Activated CD4-positive, alpha-beta T cell treated with anti-CD3 and anti-CD28 coated beads, Interleukin-2, amount 10 ng/mL, durations not matched to agents 24 days and 14 days (primary cell): Measurements from ENCODE around the gene FGFR3. TPM values are rescaled to one million over a fixed set of nuclear protein-coding genes. Genes with fewer than 3 reads are reported as not detected.

Experiments used
- DNase-seq: peaks from one replicate; pipeline ENCODE4 v3.0.0; 2022
- H3K27ac Mint-ChIP-seq: one replicate; pipeline ENCODE4 v1.8.0; 2022; ENCODE audit warnings: mild to moderate bottlenecking, mixed read lengths
- H3K27me3 Mint-ChIP-seq: one replicate; pipeline ENCODE4 v1.8.0; 2022; ENCODE audit warnings: mixed read lengths
- H3K36me3 Mint-ChIP-seq: one replicate; pipeline ENCODE4 v1.8.0; 2022; ENCODE audit warnings: low read depth, mild to moderate bottlenecking, mixed read lengths
- H3K4me1 Mint-ChIP-seq: one replicate; pipeline ENCODE4 v1.8.0; 2021; ENCODE audit warnings: mixed read lengths
- H3K4me3 Mint-ChIP-seq: one replicate; pipeline ENCODE4 v1.8.0; 2022; ENCODE audit warnings: mild to moderate bottlenecking, moderate library complexity, mixed read lengths
- H3K9me3 Mint-ChIP-seq: one replicate; pipeline ENCODE4 v1.8.0; 2021; ENCODE audit warnings: mixed read lengths
- intact Hi-C: fragments of 100-400 bp; cut with micrococcal nuclease; formaldehyde crosslinking; loops from one replicate; pipeline ENCODE4 v1.15.1; 2023
- total RNA-seq: library from RNA; stranded (reverse); gene quantifications from 2 replicates; pipeline ENCODE4 v1.2.3, GENCODE V29; 2022

The FGFR3 gene
- total RNA-seq, 1 donor from 2014 or later, result 0.30 TPM

DNA sequence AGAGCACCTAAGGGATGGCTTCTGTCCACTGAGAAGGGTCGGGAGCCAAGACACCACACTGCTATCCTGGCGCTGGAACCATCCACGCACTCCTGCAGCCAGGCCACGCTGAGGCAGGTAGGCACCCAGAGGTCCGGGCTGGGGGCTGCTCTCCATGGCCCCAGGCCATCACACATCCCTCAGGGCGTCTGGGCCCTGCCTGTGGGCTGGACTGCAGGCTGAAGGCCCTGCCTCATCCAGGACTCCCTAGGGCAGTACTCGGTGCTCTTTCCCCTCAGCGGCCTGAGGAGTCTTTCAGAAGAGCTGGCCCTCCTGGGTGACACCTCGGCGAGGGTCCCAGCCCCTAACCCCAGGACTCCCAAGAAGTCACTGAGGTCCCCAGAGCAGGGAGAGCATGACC, 17.7 kb downstream of the FGFR3 start:
- peaks cover 13% of the 10 kb centered on the region for H3K36me3 Mint-ChIP-seq
- no peak for DNase-seq
- H3K27me3 Mint-ChIP-seq, result no peaks in the 10 kb centered on the region
- H3K9me3 Mint-ChIP-seq, result no peaks in the 10 kb centered on the region
- no peak overlapping the region for H3K27ac Mint-ChIP-seq
- intact Hi-C loops, result loop anchor here (1.0 kb wide), 1 partner anchor 62 kb away; no protein-coding TSS in a partner anchor
- no peaks in the 10 kb centered on the region for H3K4me1 Mint-ChIP-seq
- H3K4me3 Mint-ChIP-seq, result no peak overlapping the region

- H3K27ac Mint-ChIP-seq, result no peak overlapping the region
- DNase-seq, result no peak
- H3K9me3 Mint-ChIP-seq, result no peaks in the 10 kb centered on the region
- no peaks in the 10 kb centered on the region for H3K4me1 Mint-ChIP-seq
- H3K27me3 Mint-ChIP-seq, result no peaks in the 10 kb centered on the region
- H3K4me3 Mint-ChIP-seq, result no peak overlapping the region
- peaks cover 27% of the 10 kb centered on the region for H3K36me3 Mint-ChIP-seq
- intact Hi-C loops, result no loop called here
Observed at GRCh38 chr4:1812720-1813119, 19.6 kb downstream of the FGFR3 start.

- Mint-ChIP-seq H3K27ac (no peak overlapping the region), H3K4me1 (no peaks in the 10 kb centered on the region), H3K27me3 (no peaks in the 10 kb centered on the region), H3K36me3 (peaks cover 32% of the 10 kb centered on the region), H3K9me3 (no peaks in the 10 kb centered on the region), H3K4me3 (no peak overlapping the region)
- intact Hi-C loops, result no loop called here
- DNase-seq, result no peak
Observed at GRCh38 chr4:1813231-1813630, 20.1 kb downstream of the FGFR3 start.

DNA sequence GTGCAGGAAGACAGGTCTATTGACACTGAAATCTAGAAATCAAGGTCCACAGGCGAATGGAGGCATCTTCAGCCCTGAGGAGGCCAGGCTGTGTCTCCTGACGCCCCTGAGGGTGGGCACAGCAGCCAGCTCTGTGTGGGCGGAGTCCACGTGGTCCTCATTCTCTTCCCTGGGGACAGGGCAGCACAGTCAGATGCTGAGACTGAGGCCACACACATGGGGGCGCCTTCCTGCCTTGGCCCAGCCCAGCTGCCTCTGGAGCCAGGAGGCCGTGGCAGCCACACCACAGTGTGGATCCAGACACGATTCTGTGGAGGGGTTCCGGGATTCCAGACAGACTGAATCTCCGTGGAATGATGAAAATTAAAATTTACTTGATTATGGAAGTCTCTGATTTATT, 20.8 kb downstream of the FGFR3 start:
- Mint-ChIP-seq H3K27me3 (no peaks in the 10 kb centered on the region), H3K4me3 (no peak overlapping the region), H3K4me1 (no peaks in the 10 kb centered on the region), H3K9me3 (no peaks in the 10 kb centered on the region), H3K27ac (no peak overlapping the region), H3K36me3 (peaks cover 35% of the 10 kb centered on the region)
- intact Hi-C loops, result no loop called here
- no peak for DNase-seq

GRCh38 chr4:1814453-1814852, 21.4 kb downstream of the FGFR3 start:
- H3K27ac Mint-ChIP-seq, result no peak overlapping the region
- no peaks in the 10 kb centered on the region for H3K9me3 Mint-ChIP-seq
- DNase-seq, result no peak
- H3K4me1 Mint-ChIP-seq, result no peaks in the 10 kb centered on the region
- no peak overlapping the region for H3K4me3 Mint-ChIP-seq
- H3K27me3 Mint-ChIP-seq, result no peaks in the 10 kb centered on the region
- intact Hi-C loops, result no loop called here
- H3K36me3 Mint-ChIP-seq, result peaks cover 40% of the 10 kb centered on the region

DNA sequence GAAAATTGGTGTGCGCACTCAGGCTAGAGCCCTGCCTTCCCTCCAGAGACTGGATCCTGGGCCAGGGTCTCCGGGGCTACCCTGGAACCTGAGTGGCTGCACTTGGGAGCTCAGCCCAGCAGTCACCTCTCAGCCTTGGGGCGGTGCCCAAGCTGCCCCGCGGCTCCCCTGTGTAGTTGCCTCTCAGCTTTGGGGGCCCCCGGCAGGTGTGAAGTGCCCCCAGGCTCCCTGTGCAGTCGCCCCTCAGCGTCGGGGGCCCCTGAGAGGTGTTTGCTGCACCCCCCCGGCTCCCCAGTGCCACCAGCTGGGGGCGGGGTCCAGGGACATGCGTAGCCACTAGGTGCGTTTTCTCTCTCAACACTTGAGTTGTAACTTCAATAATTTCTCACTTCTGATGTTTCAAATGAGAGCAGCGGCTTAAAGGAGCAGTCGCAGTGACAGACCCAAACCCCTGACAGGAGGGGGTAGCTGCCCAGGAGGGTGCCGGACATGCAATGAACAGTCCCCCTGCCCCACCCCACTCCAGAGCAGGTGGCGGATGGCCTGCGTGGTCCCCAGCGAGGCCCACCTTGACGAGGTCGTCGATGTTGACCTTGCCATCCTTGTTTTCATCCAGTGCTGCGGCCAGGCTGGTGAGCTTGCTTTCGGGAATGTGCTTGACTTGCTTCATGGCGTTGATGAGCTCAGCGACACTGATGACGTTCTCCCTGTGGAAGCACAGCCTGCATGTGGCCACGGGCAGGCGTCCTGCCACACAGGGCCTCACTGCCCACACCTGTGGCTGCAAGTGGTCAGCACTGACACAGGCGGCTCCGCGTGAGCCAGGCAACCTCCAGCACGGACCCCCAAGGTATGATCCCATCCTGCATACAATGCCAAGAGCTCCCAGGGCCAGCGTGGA, 22.3 kb downstream of the FGFR3 start:
- intact Hi-C loops, result no loop called here
- DNase-seq, result no peak
- H3K27me3 Mint-ChIP-seq, result no peaks in the 10 kb centered on the region
- no peak overlapping the region for H3K27ac Mint-ChIP-seq
- H3K36me3 Mint-ChIP-seq, result peaks cover 47% of the 10 kb centered on the region
- H3K4me3 Mint-ChIP-seq, result no peak overlapping the region
- H3K9me3 Mint-ChIP-seq, result no peaks in the 10 kb centered on the region
- H3K4me1 Mint-ChIP-seq, result no peaks in the 10 kb centered on the region

GRCh38 chr4:1815997-1816860, 23.1 kb downstream of the FGFR3 start:
- Mint-ChIP-seq H3K36me3 (peaks cover 47% of the 10 kb centered on the region), H3K4me1 (no peaks in the 10 kb centered on the region), H3K27ac (no peak overlapping the region), H3K9me3 (no peaks in the 10 kb centered on the region), H3K4me3 (no peak overlapping the region), H3K27me3 (no peaks in the 10 kb centered on the region)
- DNase-seq, result no peak
- intact Hi-C loops, result no loop called here

GRCh38 chr4:1819284-1819683, 26.2 kb downstream of the FGFR3 start:
- Mint-ChIP-seq H3K36me3 (peaks cover 54% of the 10 kb centered on the region), H3K9me3 (no peaks in the 10 kb centered on the region), H3K27ac (no peak overlapping the region), H3K27me3 (no peaks in the 10 kb centered on the region), H3K4me1 (no peaks in the 10 kb centered on the region), H3K4me3 (no peak overlapping the region)
- no peak for DNase-seq
- intact Hi-C loops, result no loop called here

- Mint-ChIP-seq H3K27me3 (no peaks in the 10 kb centered on the region), H3K9me3 (no peaks in the 10 kb centered on the region), H3K36me3 (peaks cover 52% of the 10 kb centered on the region), H3K4me1 (no peaks in the 10 kb centered on the region), H3K4me3 (no peak overlapping the region), H3K27ac (no peak overlapping the region)
- DNase-seq, result no peak
- intact Hi-C loops, result no loop called here
Observed at GRCh38 chr4:1819816-1820215, 26.7 kb downstream of the FGFR3 start.

GRCh38 chr4:1821679-1822567, 28.8 kb downstream of the FGFR3 start:
- intact Hi-C loops, result no loop called here
- H3K4me3 Mint-ChIP-seq, result no peak overlapping the region
- no peak overlapping the region for H3K27ac Mint-ChIP-seq
- H3K27me3 Mint-ChIP-seq, result no peaks in the 10 kb centered on the region
- no peaks in the 10 kb centered on the region for H3K9me3 Mint-ChIP-seq
- no peaks in the 10 kb centered on the region for H3K4me1 Mint-ChIP-seq
- DNase-seq, result no peak
- peaks cover 53% of the 10 kb centered on the region for H3K36me3 Mint-ChIP-seq

- H3K4me1 Mint-ChIP-seq, result no peaks in the 10 kb centered on the region
- H3K27me3 Mint-ChIP-seq, result no peaks in the 10 kb centered on the region
- no peak for DNase-seq
- no peaks in the 10 kb centered on the region for H3K9me3 Mint-ChIP-seq
- peaks cover 49% of the 10 kb centered on the region for H3K36me3 Mint-ChIP-seq
- intact Hi-C loops, result no loop called here
- H3K4me3 Mint-ChIP-seq, result no peak overlapping the region
- H3K27ac Mint-ChIP-seq, result no peak overlapping the region
Observed at GRCh38 chr4:1822568-1823544, 29.8 kb downstream of the FGFR3 start.

DNA sequence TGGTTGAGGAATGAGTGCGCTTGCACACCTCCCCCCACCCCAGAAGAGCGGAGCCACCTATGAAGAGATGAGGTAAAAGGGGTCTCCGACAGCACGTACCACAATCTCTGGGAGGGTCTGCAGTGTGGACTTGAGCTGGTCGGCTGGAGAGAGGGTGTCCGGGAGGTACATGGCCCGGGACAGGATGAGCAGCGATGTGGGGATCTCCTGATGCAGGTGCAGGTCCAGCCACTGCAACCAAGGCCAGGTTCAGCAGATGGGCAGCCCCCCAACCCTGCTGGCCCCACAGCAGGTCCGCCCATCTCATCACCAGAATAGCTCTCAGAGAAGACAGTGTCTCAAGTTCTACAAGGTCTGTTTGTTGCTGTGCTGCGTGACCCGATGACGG, 30.4 kb downstream of the FGFR3 start:
- Mint-ChIP-seq H3K27ac (no peak overlapping the region), H3K9me3 (no peaks in the 10 kb centered on the region), H3K36me3 (peaks cover 42% of the 10 kb centered on the region), H3K4me1 (no peaks in the 10 kb centered on the region), H3K4me3 (no peak overlapping the region), H3K27me3 (no peaks in the 10 kb centered on the region)
- intact Hi-C loops, result no loop called here
- DNase-seq, result no peak

- no peaks in the 10 kb centered on the region for H3K27me3 Mint-ChIP-seq
- H3K36me3 Mint-ChIP-seq, result peaks cover 37% of the 10 kb centered on the region
- H3K27ac Mint-ChIP-seq, result no peak overlapping the region
- H3K4me1 Mint-ChIP-seq, result no peaks in the 10 kb centered on the region
- H3K9me3 Mint-ChIP-seq, result no peaks in the 10 kb centered on the region
- DNase-seq, result no peak
- H3K4me3 Mint-ChIP-seq, result no peak overlapping the region
- intact Hi-C loops, result no loop called here
Observed at GRCh38 chr4:1824746-1825145, 31.7 kb downstream of the FGFR3 start.
